ENCODE measurements around the gene GJB3.

DNA sequence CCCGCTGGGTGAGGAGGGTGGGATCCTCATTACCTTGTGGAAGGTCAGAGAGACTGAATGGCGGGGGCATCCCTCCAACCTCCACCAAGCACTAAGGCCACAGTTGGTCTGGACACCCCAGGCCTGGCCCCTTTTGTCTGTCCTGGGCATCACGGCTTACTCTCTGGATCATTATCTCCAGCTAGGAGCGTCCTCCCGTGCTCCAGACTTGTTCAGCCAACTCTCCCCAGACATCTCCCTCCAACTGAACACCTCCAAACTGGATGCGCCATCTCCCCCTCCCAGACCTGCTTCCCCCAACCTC lies 33.4 kb upstream of the GJB3 start:
- TF ChIP-seq POLR2AphosphoS5 (IDR thresholded peaks at IDR 0.05; ENCODE audit: low read length) = no peak
- TF ChIP-seq YY1 (IDR thresholded peaks at IDR 0.05; ENCODE audit: low read depth, low read length) = no peak
- TF ChIP-seq RCOR1 (conservative IDR thresholded peaks at IDR 0.05; ENCODE audit: low read depth, low read length) = no peak
- no peak for TF ChIP-seq ZNF274 (IDR thresholded peaks at IDR 0.05; ENCODE audit: insufficient read depth, insufficient read length)
- TF ChIP-seq RELA (IDR thresholded peaks at IDR 0.05; ENCODE audit: borderline replicate concordance, partially characterized antibody) = no peak
- no peak for TF ChIP-seq HDGF (IDR thresholded peaks at IDR 0.05)
- TF ChIP-seq SMAD1 (IDR thresholded peaks at IDR 0.05; ENCODE audit: low read depth, partially characterized antibody) = no peak
- TF ChIP-seq SMC3 (IDR thresholded peaks at IDR 0.05; ENCODE audit: borderline replicate concordance, low read length) = no peak
- TF ChIP-seq SPI1 (IDR thresholded peaks at IDR 0.05; ENCODE audit: borderline replicate concordance, insufficient read depth, low read depth, low read length) = no peak
- TF ChIP-seq NFIC (IDR thresholded peaks at IDR 0.05; ENCODE audit: low read depth, low read length) = no peak
